Spleen (tissue), 11 donors: ENCODE data around the gene LINGO1. TPM values are rescaled to one million over a fixed set of nuclear protein-coding genes. Genes with fewer than 3 reads are reported as not detected.

ENCODE experiments used
- DNase-seq: peaks from one replicate; pipeline ENCODE4 v3.0.0-alpha.2; 2020
- H3K27ac ChIP-seq, 8 donors: fragments of 200-600 bp; sonication (generic) in 7 of 8; 1 replicate in 4 of 8; 2 replicates in 4 of 8; pipeline versions ENCODE4 v1.5.0 to v1.8.0; 2016 to 2021; ENCODE audit warnings: inconsistent platforms in 4 of 8, mild to moderate bottlenecking in 4 of 8, moderate library complexity in 1 of 8
- H3K27me3 ChIP-seq, 7 donors: fragments of 200-600 bp; sonication (generic) in 6 of 7; replicated peaks in 1 of 7; 1 replicate in 4 of 7; 2 replicates in 3 of 7; pipeline versions ENCODE4 v1.5.0 to v1.8.0; 2016 to 2021; ENCODE audit warnings: inconsistent platforms in 3 of 7, mild to moderate bottlenecking in 1 of 7
- H3K36me3 ChIP-seq, 6 donors: fragments of 200-600 bp; sonication (generic) in 5 of 6; 1 replicate in 4 of 6; 2 replicates in 2 of 6; pipeline versions ENCODE4 v1.5.0 to v1.8.0; 2016 to 2021; ENCODE audit warnings: inconsistent platforms in 2 of 6
- H3K4me1 ChIP-seq, 6 donors: fragments of 200-600 bp; sonication (generic) in 5 of 6; 1 replicate in 3 of 6; 2 replicates in 3 of 6; pipeline versions ENCODE4 v1.5.0 to v1.8.0; 2016 to 2021; ENCODE audit warnings: inconsistent platforms in 3 of 6
- H3K4me3 ChIP-seq, 8 donors: fragments of 200-600 bp; sonication (generic) in 7 of 8; 1 replicate in 4 of 8; 2 replicates in 4 of 8; pipeline versions ENCODE4 v1.5.0 to v1.8.0; 2016 to 2021; ENCODE audit warnings: inconsistent platforms in 4 of 8, mild to moderate bottlenecking in 4 of 8, moderate library complexity in 2 of 8
- H3K9me3 ChIP-seq, 8 donors: fragments of 200-600 bp; sonication (generic) in 7 of 8; 1 replicate in 4 of 8; 2 replicates in 4 of 8; pipeline versions ENCODE4 v1.5.0 to v1.8.0; 2016 to 2021; ENCODE audit warnings: inconsistent platforms in 4 of 8
- POLR2A ChIP-seq, 3 donors: fragments of 450-650 bp; IDR thresholded peaks; one replicate each; pipeline ENCODE4 v1.5.1; 2017; ENCODE audit warnings: antibody characterized with exemption in 3 of 3, mild to moderate bottlenecking in 1 of 3
- POLR2AphosphoS5 ChIP-seq, 3 donors: sonication (generic); formaldehyde crosslinking; IDR thresholded peaks; one replicate each; pipeline ENCODE4 v1.5.1; 2017; ENCODE audit warnings: antibody characterized with exemption in 3 of 3
- WGBS, 5 donors: extraction: QIAGEN DNeasy Blood & Tissue Kit in 3 of 5; methylation state at CpG; one replicate each; pipeline versions ENCODE4 v1.1.5 to v1.1.7; 2013 to 2018; 5-methylcytosine and 5-hydroxymethylcytosine counted together
- intact Hi-C: fragments of 100-400 bp; cut with DNase I; formaldehyde crosslinking; loops from one replicate; pipeline ENCODE4 v1.15.0; 2023; ENCODE audit warnings: low total_unique reads
- polyA plus RNA-seq, 3 donors: library from polyadenylated mRNA; stranded (reverse); fragments of 200-250 nt; gene quantifications; one replicate each; pipeline ENCODE4 v1.2.1, GENCODE V29; 2013
- total RNA-seq, 7 donors: library from RNA; depleted of rRNA in 3 of 7; stranded (reverse); fragments of >200 nt in 3 of 7; fragmentation: NEBNext Ultra II Directional in 4 of 7; extraction: Animal tissue kit (Norgen Biotek cat#: 25700) in 4 of 7; gene quantifications; one replicate each; pipeline versions ENCODE4 v1.1.0 to v1.2.1, GENCODE V29; 2016 to 2021
- TF ChIP-seq, protein P1 (sequence below), 11 experiments: fragments of 200-600 bp in 7 of 11; fragments of 450-650 bp in 4 of 11; sonication (generic) in 4 of 11; IDR thresholded peaks in 8 of 11; conservative IDR thresholded peaks in 3 of 11; 1 replicate in 7 of 11; 2 replicates in 4 of 11; pipeline versions ENCODE4 v1.4.0 to v1.8.0; 2016 to 2021; ENCODE audit warnings: antibody characterized with exemption in 11 of 11, inconsistent platforms in 4 of 11, mild to moderate bottlenecking in 1 of 11
- donor health status: healthy with polysubstance abuse.
- donor health status: DM: no; HTN: no; CAD: no; lungs with moderate emphysema.
- donor health status: DM: no; HTN: no; CAD: no.
- donor health status: Bipolar disorder and iron deficiency.
- donor health status: healthy.
- donor health status: DM: no; HTN: no; CAD: no.
- donor health status: DM: yes; HTN: yes; CAD: no.

LINGO1 gene
- total and polyA plus RNA-seq, 10 donors: 0.46 to 7.3 (median 2.7) TPM

DNA sequence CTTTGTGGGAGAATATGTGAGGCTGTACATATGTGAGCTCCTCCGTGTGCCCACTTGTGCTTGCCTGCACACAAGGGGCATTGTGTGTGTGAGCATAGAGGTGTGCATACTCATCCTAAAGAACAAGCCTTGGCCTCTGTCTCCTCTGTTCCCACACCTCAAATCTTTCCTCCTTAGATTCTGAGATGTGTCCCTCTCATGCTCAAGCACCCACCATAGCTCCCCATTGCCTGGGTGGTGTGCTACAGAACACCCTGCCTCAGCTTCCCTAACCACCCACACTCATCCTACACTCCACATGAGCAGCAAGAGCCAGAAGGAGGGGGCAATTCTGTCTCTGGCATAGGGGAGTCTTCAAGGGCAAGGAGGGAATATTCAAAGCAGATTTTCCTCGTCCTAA is 27.7 kb downstream of the LINGO1 start:
- intact Hi-C loops: no loop called here
- 54 to 78% (median 66%) methylated on average over 2 of the region's 2 CpGs for WGBS, 5 donors
- Histone ChIP-seq H3K4me1 (peaks cover 0 to 17% (median 5%) of the 10 kb centered on the region in 6 donors), H3K9me3 (no peaks in the 10 kb centered on the region), H3K36me3 (no peaks in the 10 kb centered on the region), H3K27ac (no peak overlapping the region), H3K27me3 (peaks cover 0 to 19% (median 0%) of the 10 kb centered on the region in 7 donors), H3K4me3 (peak overlapping the region in 1 of 8 donors; percentile 35)
- TF ChIP-seq POLR2A (IDR thresholded peaks at IDR 0.05) (no peak), POLR2AphosphoS5 (IDR thresholded peaks at IDR 0.05) (no peak)
- TF ChIP-seq, protein P1, sequence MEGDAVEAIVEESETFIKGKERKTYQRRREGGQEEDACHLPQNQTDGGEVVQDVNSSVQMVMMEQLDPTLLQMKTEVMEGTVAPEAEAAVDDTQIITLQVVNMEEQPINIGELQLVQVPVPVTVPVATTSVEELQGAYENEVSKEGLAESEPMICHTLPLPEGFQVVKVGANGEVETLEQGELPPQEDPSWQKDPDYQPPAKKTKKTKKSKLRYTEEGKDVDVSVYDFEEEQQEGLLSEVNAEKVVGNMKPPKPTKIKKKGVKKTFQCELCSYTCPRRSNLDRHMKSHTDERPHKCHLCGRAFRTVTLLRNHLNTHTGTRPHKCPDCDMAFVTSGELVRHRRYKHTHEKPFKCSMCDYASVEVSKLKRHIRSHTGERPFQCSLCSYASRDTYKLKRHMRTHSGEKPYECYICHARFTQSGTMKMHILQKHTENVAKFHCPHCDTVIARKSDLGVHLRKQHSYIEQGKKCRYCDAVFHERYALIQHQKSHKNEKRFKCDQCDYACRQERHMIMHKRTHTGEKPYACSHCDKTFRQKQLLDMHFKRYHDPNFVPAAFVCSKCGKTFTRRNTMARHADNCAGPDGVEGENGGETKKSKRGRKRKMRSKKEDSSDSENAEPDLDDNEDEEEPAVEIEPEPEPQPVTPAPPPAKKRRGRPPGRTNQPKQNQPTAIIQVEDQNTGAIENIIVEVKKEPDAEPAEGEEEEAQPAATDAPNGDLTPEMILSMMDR (IDR thresholded peaks at IDR 0.05 in 8 of 11, conservative IDR thresholded peaks at IDR 0.05 in 3 of 11): no peak
- DNase-seq: no peak

DNA sequence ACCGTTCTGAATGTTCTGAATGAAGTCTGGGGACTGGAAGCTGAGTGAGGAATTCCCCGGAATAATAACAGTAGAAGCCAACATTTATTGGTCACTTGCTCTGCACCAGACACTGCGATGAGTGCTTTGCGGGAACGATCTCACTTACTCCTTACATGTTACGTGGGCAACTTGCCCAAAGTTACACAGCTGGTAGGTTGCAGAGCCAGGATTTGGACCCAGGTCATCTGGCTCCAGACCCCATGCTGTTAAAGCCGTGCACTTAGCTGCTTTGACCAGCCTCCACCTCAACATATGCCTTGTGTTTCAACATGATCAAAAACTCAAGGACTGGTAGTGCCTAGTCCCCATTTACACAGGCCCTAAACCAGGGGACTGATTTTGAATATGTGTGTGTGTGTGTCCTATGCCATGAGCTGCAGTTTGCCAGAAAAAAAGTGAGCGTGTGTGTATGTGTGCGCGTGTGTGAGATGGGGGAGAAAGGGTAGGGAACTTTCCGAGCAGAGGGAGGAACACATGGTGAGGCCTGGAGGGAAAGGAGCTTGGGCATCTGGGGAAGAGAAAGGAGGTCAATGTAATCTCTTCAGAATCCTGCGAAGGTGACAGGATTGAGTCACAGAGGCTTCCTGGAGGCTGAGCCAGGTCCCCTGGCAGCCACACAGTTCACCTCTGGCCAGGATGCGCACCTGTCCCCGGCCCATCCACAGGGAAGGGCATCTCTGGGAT is 28.9 kb downstream of the LINGO1 start:
- Histone ChIP-seq H3K4me1 (peaks cover 0 to 17% (median 5%) of the 10 kb centered on the region in 6 donors), H3K4me3 (no peak overlapping the region), H3K27ac (no peak overlapping the region), H3K36me3 (no peaks in the 10 kb centered on the region), H3K27me3 (peaks cover 0 to 19% (median 0%) of the 10 kb centered on the region in 7 donors), H3K9me3 (no peaks in the 10 kb centered on the region)
- intact Hi-C loops: no loop called here
- no peak for TF ChIP-seq POLR2A (IDR thresholded peaks at IDR 0.05)
- TF ChIP-seq POLR2AphosphoS5 (IDR thresholded peaks at IDR 0.05): no peak
- TF ChIP-seq, protein P1 (IDR thresholded peaks at IDR 0.05 in 8 of 11, conservative IDR thresholded peaks at IDR 0.05 in 3 of 11): no peak
- 84 to 89% (median 87%) methylated on average over 13 to 14 of the region's 14 CpGs for WGBS, 5 donors
- DNase-seq: no peak

DNA sequence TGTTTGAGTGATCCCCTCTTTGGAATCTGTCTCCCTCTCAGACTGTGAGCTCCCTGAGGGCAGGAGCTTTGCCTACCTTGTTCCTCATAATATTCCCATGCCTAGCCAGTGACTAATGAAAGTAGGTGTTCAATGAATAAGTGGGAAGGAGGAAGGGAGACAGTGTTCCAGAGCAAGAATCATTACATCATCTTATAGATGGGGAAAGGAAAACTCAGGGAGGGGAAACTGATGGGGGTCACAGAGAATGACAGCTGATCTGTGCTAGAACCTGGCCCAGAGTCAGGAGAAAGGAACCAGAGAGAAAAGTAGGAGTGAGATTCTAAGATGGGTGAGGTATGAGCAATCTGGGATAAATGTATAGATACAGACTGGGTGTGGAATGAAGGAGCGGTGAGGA is 29.9 kb downstream of the LINGO1 start:
- no peaks in the 10 kb centered on the region for H3K36me3 ChIP-seq
- 86 to 100% (median 92%) methylated on average over 1 of the region's 1 CpG for WGBS, 5 donors
- DNase-seq: no peak
- H3K9me3 ChIP-seq: no peaks in the 10 kb centered on the region
- H3K27ac ChIP-seq: no peak overlapping the region
- H3K27me3 ChIP-seq: peaks cover 0 to 19% (median 0%) of the 10 kb centered on the region in 7 donors
- peaks cover 0 to 17% (median 5%) of the 10 kb centered on the region in 6 donors for H3K4me1 ChIP-seq
- TF ChIP-seq POLR2AphosphoS5 (IDR thresholded peaks at IDR 0.05) (no peak), POLR2A (IDR thresholded peaks at IDR 0.05) (no peak)
- TF ChIP-seq, protein P1 (IDR thresholded peaks at IDR 0.05 in 8 of 11, conservative IDR thresholded peaks at IDR 0.05 in 3 of 11): no peak
- H3K4me3 ChIP-seq: no peak overlapping the region
- intact Hi-C loops: no loop called here

DNA sequence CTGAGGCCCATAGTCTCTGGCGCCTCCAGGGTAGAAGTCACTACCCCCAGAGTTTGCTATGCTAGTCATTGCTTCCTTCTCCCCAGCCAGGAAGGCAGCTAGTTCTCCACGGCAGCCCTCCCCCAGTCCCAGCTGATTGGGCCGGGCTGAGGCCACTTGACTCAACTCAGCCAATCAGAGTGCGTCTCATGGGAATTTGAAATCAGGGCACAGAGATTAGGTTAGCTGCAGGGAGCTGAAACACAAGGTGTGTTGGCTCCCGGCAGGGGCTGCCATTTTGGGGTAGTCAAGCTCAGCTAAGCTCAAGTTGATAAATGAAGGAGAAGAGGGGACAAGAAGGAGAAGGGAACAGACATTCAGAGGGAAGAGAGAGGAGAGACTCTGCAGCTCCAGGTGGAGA is 32.8 kb downstream of the LINGO1 start:
- no peak for DNase-seq
- 69 to 83% (median 73%) methylated on average over 5 of the region's 5 CpGs for WGBS, 5 donors

More for the DNA sequence above, 32.8 kb downstream of the LINGO1 start:
- no peaks in the 10 kb centered on the region for H3K9me3 ChIP-seq
- peak overlapping the region in 1 of 8 donors; percentile 18 for H3K27ac ChIP-seq
- TF ChIP-seq POLR2A (IDR thresholded peaks at IDR 0.05) (no peak), POLR2AphosphoS5 (IDR thresholded peaks at IDR 0.05) (peak in 1 of 3 donors; percentile 21)
- TF ChIP-seq, protein P1 (IDR thresholded peaks at IDR 0.05 in 8 of 11, conservative IDR thresholded peaks at IDR 0.05 in 3 of 11): no peak
- intact Hi-C loops: no loop called here
- peaks cover 0 to 3% (median 1%) of the 10 kb centered on the region in 6 donors for H3K4me1 ChIP-seq
- no peaks in the 10 kb centered on the region for H3K36me3 ChIP-seq
- no peaks in the 10 kb centered on the region for H3K27me3 ChIP-seq
- no peak overlapping the region for H3K4me3 ChIP-seq
